Osteoblast (primary cell): ENCODE measurements around the gene TBX21. TPM values are rescaled to one million over a fixed set of nuclear protein-coding genes. Genes with fewer than 3 reads are reported as not detected.
"Not testable (repeated sequence)": the region's sequence is repeated elsewhere in the genome, so short reads cannot be mapped to it uniquely, and the experiment has no call there.

Source experiments
- DNase-seq: peaks from one replicate; pipeline ENCODE4 v3.0.0; 2011; ENCODE audit warnings: low spot score, mixed read lengths; ENCODE audit not compliant: insufficient read length; ENCODE audit errors: missing footprints
- H2AFZ ChIP-seq: 2 replicates; pipeline ENCODE4 v1.6.0; 2011; ENCODE audit warnings: mild to moderate bottlenecking, low read length
- H3K27ac ChIP-seq: 2 replicates; pipeline ENCODE4 v1.5.1; 2011; ENCODE audit warnings: mild to moderate bottlenecking, low read depth, low read length, moderate library complexity
- H3K27me3 ChIP-seq: 2 replicates; pipeline ENCODE4 v1.6.0; 2012; ENCODE audit warnings: mild to moderate bottlenecking, control low read depth, inconsistent platforms, low read length, moderate library complexity; ENCODE audit not compliant: insufficient read depth
- H3K36me3 ChIP-seq: 2 replicates; pipeline ENCODE4 v1.5.1; 2011; ENCODE audit warnings: mild to moderate bottlenecking, low read length, control low read depth, moderate library complexity; ENCODE audit not compliant: insufficient read depth
- H3K4me1 ChIP-seq: 2 replicates; pipeline ENCODE4 v1.5.1; 2011; ENCODE audit warnings: mild to moderate bottlenecking, low read length, control low read depth, moderate library complexity; ENCODE audit not compliant: insufficient read depth
- H3K4me2 ChIP-seq: 2 replicates; pipeline ENCODE4 v1.6.0; 2011; ENCODE audit warnings: mild to moderate bottlenecking, low read length; ENCODE audit not compliant: insufficient read depth
- H3K4me3 ChIP-seq: fragments of 200-600 bp; sonication (generic); 3 replicates; pipeline ENCODE4 v1.5.1; 2012; ENCODE audit warnings: mild to moderate bottlenecking, low read length, inconsistent platforms; ENCODE audit not compliant: insufficient read depth
- H3K79me2 ChIP-seq: 2 replicates; pipeline ENCODE4 v1.6.0; 2012; ENCODE audit warnings: mild to moderate bottlenecking, low read length, control low read depth, inconsistent platforms; ENCODE audit not compliant: insufficient read depth
- H3K9me3 ChIP-seq: 2 replicates; pipeline ENCODE4 v1.5.1; 2011; ENCODE audit warnings: low read depth, low read length, control low read depth
- H4K20me1 ChIP-seq: 2 replicates; pipeline ENCODE4 v1.6.0; 2012; ENCODE audit warnings: mild to moderate bottlenecking, low read length, control low read depth; ENCODE audit not compliant: insufficient read depth
- CTCF ChIP-seq: IDR thresholded peaks from 2 replicates; pipeline ENCODE4 v1.5.1; 2011; ENCODE audit warnings: mild to moderate bottlenecking, low read depth, low read length, moderate library complexity; ENCODE audit errors: extremely low read depth
- total RNA-seq: library from RNA; depleted of rRNA; stranded (reverse); fragments of >200 nt; gene quantifications from 2 replicates; pipeline ENCODE4 v1.2.3, GENCODE V29; 2012

The TBX21 gene
- total RNA-seq, 1 donor = not detected

DNA sequence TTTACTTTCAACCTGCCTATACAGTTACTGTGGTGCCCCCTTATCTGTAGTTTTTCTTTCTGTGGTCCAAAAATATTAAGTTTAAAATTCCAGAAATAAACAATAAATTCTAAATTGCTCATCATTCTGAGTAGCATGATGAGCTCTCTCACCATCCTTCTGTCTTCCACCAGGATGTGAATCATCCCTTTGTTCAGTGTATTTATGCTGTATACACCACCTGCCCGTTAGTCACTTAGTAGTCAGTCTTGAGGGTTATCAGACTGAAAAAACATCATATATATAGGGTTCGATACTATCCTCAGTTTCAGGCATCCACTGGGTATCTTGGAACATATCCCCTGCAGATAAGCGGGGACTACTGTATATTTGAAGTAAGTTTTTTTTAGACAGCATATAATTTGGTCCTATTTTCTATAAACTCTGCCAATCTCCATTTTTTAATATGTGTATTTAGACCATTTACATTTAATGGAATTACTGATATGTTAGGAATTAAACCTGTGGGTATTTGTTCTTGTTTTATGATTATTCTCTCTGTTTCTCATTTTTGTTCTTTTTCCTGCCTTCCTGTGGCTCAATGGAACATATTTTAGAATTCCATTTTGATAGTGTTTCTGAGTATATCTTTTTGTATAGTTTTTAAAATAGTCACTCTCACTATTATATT, 31.0 kb downstream of the TBX21 start:
- Histone ChIP-seq H3K79me2 (no peaks in the 10 kb centered on the region), H3K27ac (no peak overlapping the region), H4K20me1 (no peaks in the 10 kb centered on the region), H3K27me3 (peaks cover 10% of the 10 kb centered on the region), H2AFZ (no peak overlapping the region), H3K4me1 (no peaks in the 10 kb centered on the region), H3K9me3 (peaks cover 6% of the 10 kb centered on the region), H3K4me2 (no peak overlapping the region), H3K4me3 (no peak overlapping the region), H3K36me3 (no peaks in the 10 kb centered on the region)
- no peak for DNase-seq
- TF ChIP-seq CTCF = no peak

- H3K4me1 ChIP-seq, H3K27ac ChIP-seq, H3K4me3 ChIP-seq, H3K36me3 ChIP-seq, H4K20me1 ChIP-seq, H3K79me2 ChIP-seq, H2AFZ ChIP-seq, DNase-seq, H3K4me2 ChIP-seq, H3K9me3 ChIP-seq: not testable (repeated sequence)
- H3K27me3 ChIP-seq = peaks cover 32% of the 10 kb centered on the region
These were observed 40.6 kb downstream of the TBX21 start for GRCh38 chr17:47773649-47774048.

DNA sequence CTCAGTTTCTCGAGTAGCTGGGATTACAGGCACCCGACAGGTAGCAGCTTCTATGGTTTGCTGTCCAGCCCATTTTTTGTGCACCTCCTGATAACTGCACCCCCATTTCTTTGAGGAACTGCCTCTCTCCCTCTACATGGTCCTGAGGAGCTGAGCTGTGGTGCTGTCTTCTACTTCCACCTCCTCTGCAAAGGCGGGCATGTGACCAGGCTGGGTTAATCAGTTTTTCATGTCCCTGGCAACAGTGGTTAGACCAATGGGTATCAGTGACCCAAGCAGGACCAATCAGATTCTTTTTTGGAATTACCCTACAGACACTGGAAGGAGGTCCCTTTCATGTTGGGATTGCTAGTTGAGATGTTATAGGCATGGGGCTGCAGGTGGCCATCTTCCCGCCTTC, 41.3 kb downstream of the TBX21 start:
- no peaks in the 10 kb centered on the region for H3K79me2 ChIP-seq
- H4K20me1 ChIP-seq = no peaks in the 10 kb centered on the region
- no peaks in the 10 kb centered on the region for H3K4me1 ChIP-seq
- no peak for DNase-seq
- H3K9me3 ChIP-seq = no peaks in the 10 kb centered on the region
- no peak overlapping the region for H3K4me2 ChIP-seq
- no peak overlapping the region for H3K4me3 ChIP-seq
- no peaks in the 10 kb centered on the region for H3K36me3 ChIP-seq
- peaks cover 27% of the 10 kb centered on the region for H3K27me3 ChIP-seq
- H2AFZ ChIP-seq = no peak overlapping the region
- TF ChIP-seq CTCF = no peak
- no peak overlapping the region for H3K27ac ChIP-seq

DNA sequence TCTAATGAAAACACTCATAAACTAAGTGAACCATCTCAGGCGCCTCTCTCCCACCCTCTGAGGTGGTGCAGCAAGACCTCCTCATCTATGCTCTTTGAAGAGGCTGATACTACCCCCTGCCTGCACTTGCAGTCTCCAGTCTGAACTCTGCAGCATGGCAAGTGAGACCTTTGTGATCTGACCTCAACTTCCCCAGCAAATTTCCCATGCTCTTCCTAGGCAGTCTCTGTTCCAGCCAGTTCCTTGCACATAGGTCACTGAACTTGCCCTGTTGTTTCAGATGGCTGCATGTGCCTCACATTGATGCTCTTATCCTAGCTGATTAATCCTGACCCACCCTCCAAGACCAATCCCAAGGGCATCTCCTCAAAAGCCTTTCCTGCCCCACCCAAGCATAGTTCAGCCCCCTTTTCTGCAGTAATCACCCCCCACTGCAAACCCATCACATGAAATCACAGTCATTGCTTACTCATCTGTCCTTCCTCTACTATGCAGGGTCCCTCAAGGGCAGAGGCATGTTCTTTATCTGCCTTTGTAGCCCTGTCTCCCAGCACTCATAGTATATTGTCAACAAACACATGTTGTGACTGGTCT, 42.0 kb downstream of the TBX21 start:
- no peaks in the 10 kb centered on the region for H3K4me1 ChIP-seq
- no peak overlapping the region for H3K27ac ChIP-seq
- TF ChIP-seq CTCF = no peak
- no peaks in the 10 kb centered on the region for H3K79me2 ChIP-seq
- H3K36me3 ChIP-seq = no peaks in the 10 kb centered on the region
- no peak for DNase-seq
- no peak overlapping the region for H2AFZ ChIP-seq
- H3K9me3 ChIP-seq = no peaks in the 10 kb centered on the region
- H3K4me2 ChIP-seq = no peak overlapping the region
- H3K27me3 ChIP-seq = peaks cover 33% of the 10 kb centered on the region
- no peaks in the 10 kb centered on the region for H4K20me1 ChIP-seq
- H3K4me3 ChIP-seq = no peak overlapping the region
